ENCODE data around the gene SNRNP200.

Gene SNRNP200

DNA sequence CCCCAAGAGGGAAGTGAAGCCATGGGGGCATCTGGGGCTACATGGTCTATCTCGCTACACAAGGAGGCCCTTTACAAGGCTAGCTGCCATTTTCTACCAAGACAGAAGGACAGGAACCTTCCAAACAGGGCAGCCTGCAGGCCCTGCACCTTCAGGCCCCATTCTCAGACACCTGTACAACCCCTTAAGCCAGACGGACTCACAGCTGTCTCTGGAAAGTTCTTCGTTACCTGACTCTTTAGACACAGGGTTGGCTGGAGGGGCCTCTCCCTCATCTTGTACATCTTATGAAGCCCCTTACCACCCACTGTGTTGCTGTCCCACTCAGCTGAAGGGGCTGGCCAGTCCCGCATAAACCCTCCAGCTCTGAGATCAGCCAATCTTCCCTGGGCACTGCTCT lies 56.7 kb downstream of the SNRNP200 start:
- no peak for DNase-seq

GRCh38 chr2:96247896-96248295 lies 57.5 kb downstream of the SNRNP200 start:
- DNase-seq, result no peak

GRCh38 chr2:96247009-96247408 lies 58.3 kb downstream of the SNRNP200 start:
- DNase-seq, result no peak

DNA sequence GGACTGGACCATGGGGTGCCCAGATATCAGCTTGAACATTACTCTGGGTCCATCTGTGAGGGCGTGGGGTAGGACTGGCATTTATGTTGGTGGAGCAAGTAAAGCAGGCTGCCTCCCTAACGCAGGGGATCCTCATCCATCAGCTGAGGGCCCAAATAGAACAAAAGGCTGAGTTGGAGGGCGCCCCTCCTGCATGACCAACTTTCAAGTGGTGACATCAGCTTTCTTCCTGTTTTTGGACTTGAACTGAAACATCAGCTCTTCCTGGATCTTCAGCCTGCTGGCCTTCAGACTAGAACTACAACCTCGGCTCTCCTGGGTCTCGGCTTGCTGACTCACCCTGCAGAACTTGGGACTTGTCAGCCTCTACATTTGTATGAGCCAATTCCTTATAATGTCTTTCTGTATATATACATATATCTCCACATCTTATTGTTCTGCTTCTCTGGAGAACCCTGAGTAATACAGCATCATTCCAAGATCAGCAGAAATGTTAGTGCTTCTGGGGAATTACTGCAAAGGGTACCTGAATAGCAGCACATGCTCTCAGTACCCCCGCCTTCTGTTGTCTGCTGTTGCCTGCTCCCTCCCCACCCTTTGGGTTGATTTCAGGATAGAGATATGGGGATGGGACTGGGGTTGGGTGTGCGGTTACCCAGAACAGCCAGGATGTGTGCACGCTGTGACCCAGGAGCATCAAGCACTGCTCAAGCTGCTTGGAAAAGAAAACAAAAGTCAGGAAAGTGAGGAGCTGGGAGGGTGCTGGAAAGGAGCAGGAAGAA lies 59.5 kb downstream of the SNRNP200 start:
- no peak for DNase-seq

- DNase-seq, result no peak
Observed at GRCh38 chr2:96243843-96244242, 61.5 kb downstream of the SNRNP200 start.

DNA sequence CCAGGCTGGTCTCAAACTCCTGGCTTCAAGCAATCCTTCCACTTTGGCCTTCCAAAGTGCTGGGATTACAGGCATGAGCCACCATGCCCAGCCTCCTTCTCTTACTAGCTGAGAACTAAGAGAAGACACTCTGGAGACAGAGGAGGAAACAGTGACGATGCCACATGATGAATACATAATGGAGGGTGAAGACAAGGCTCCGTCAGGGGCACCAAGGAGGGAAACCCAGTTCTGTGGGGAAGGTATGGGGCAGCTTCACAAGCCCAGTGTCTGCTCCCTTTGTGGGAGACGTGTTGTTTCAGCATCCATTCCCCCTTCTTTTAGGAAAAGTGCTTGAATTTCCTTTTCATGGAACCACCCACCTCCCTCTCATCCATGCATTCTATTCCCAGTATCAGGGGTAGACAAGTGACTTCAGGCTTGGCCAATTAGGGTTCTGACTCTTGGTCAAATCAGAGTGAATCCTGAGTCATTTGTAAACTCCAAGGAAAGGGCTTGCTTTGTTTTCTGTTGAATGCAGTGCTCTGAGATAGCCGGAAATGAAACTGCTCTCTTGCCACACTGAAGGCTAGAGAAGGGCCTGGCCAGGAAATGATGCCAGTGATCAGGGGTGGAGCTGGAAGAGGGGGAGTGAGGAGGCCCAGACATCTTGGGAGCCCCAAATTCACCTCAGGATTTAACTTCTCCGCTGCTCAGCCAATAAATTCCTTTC lies 63.3 kb downstream of the SNRNP200 start:
- DNase-seq, result no peak

GRCh38 chr2:96241227-96241626 lies 64.1 kb downstream of the SNRNP200 start:
- DNase-seq, result no peak

DNA sequence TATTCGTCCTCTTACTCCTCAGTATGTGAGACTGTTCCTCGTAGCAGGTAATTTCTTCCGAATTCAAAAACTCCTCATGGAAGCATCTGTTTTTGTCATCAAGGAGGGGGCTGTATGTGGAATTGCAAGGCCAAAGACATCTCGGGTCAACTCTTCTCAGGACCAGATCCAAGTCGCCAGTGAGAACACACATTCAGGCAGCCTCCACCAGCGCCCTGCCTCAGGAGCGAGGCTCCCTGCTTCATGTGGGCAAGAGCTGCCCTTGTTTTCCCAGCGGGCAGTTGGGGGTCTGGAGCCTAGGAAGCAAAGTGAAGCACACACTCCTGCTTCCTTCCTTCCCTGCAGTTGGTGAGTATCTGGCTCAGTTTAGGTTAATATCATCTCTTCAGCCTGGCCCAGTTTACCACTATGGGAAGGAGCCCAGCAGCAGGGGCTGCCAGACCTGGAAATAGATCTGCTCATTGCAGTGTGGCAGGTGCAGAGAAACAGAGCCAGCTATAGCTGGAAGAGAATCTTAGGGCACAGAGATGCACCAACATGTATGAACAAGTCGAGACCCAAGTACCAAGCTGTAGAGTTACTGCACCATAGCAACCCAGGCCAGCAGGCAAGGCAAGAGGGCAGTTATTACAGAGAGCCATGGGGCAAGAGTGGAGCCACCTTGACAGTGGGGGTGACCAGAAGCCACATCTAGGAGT lies 64.9 kb downstream of the SNRNP200 start:
- DNase-seq, result no peak

DNA sequence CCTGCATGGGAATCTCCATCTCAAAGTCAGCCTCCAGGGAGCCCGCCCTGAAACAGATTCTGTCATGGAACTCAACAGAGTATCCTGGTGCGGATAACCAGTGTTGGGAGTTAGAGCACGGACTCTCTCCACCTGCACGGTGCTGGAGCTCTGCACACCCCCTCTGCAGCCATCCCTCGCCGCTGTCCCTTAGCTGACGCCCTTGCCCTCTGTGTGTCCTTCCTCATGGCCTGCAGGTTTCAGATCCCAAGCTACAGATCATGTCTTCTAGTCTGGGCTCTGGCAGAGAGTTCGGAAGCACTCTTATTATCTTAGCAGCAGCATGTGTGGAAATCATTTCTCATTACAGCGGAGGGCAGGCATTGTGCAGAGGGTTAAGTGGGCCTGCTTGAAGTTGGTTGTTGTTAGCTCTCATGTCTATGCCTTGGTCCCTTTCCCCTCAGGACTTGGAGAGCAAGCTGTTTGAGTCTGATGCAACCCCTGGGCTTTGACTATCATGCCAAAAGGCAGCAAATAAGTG lies 65.5 kb downstream of the SNRNP200 start:
- DNase-seq, result no peak

- no peak for DNase-seq
Observed at GRCh38 chr2:96239091-96239490, 66.3 kb downstream of the SNRNP200 start.

DNA sequence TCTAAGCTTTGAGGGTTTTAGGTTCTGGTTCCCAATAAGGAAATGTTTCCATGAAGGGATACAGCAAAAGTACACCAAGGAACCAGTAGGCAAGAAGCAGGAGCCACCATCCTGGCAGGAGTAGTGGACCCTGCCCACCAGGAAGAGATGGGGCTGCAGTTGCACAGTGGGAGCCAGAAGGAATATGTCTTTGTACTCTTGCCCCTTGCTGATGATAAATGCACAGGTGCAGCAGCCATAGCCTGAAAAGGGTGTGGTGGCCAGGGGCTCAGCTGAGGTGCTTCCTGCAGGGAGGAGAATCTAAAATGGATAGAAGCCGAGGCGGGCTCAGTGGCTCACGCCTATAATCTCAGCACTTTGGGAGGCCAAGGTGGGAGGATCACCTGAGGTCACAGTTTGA lies 67.1 kb downstream of the SNRNP200 start:
- no peak for DNase-seq

DNA sequence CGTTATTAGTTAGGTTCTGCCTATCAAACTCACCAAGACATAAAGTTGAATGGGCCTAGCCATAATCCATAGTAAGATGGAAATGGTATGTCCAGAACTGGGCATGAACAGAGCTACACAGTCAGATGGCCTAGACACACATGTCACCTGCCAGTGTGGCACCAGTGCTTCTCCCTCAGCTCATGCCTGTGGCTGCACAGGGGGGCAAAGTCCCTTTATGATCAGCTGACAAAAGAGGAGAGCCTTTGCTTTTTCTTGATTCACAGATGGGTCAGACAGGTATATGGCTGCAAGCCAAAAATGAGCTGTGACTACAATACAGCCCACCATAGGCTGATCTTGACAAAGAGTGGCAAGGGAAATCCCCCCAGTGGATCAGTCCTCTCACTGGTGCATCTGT lies 68.5 kb downstream of the SNRNP200 start:
- no peak for DNase-seq

GRCh38 chr2:96233880-96234316 lies 71.4 kb downstream of the SNRNP200 start:
- DNase-seq, result no peak

- DNase-seq, result no peak
Observed at GRCh38 chr2:96233436-96233835, 71.9 kb downstream of the SNRNP200 start.

GRCh38 chr2:96231316-96231715 lies 74.0 kb downstream of the SNRNP200 start:
- no peak for DNase-seq

GRCh38 chr2:96225016-96225533 lies 80.3 kb downstream of the SNRNP200 start:
- no peak for DNase-seq
